OCI-LY3 (cell line): ENCODE measurements around the gene CEP112.

ENCODE experiments used
- H2AFZ ChIP-seq: fragments of 200-600, 300-600 bp; shearing (Covaris generic); 2 replicates; pipeline ENCODE4 v1.6.0; 2014; ENCODE audit warnings: antibody characterized with exemption, low read depth, low read length
- H3K27ac ChIP-seq: fragments of 200-600, 300-600 bp; sonication (generic); 2 replicates; pipeline ENCODE4 v1.5.1; 2014; ENCODE audit warnings: mild to moderate bottlenecking, low read length, moderate library complexity, mixed read lengths
- H3K27me3 ChIP-seq: fragments of 200-600, 300-600 bp; sonication (generic); 2 replicates; pipeline ENCODE4 v1.6.1; 2014; ENCODE audit warnings: low read depth, low read length, mixed read lengths
- H3K36me3 ChIP-seq: fragments of 200-600, 300-600 bp; sonication (generic); replicated peaks from 2 replicates; pipeline ENCODE3; 2014; ENCODE audit warnings: low read depth, low read length, mixed read lengths
- H3K4me1 ChIP-seq: fragments of 300-600, 200-600 bp; sonication (generic); 2 replicates; pipeline ENCODE4 v1.6.1; 2014; ENCODE audit warnings: low read length, mixed read lengths
- H3K4me2 ChIP-seq: fragments of 200-600, 300-600 bp; sonication (generic); 2 replicates; pipeline ENCODE4 v1.6.1; 2014; ENCODE audit warnings: low read length, mixed read lengths
- H3K4me3 ChIP-seq: fragments of 300-600, 200-600 bp; sonication (generic); 2 replicates; pipeline ENCODE4 v1.5.1; 2014; ENCODE audit warnings: antibody characterized with exemption, mild to moderate bottlenecking, low read length, moderate library complexity
- H3K79me2 ChIP-seq: fragments of 300-600, 200-600 bp; shearing (Covaris generic); 2 replicates; pipeline ENCODE4 v1.6.1; 2014; ENCODE audit warnings: mild to moderate bottlenecking, low read length, mixed read lengths
- H3K9ac ChIP-seq: fragments of 300-600, 200-600 bp; shearing (Covaris generic); 2 replicates; pipeline ENCODE4 v1.6.0; 2014; ENCODE audit warnings: mild to moderate bottlenecking, low read length, moderate library complexity
- H3K9me3 ChIP-seq: fragments of 200-600, 300-600 bp; shearing (Covaris generic); 2 replicates; pipeline ENCODE4 v1.6.1; 2014; ENCODE audit warnings: low read length, mixed read lengths; ENCODE audit not compliant: insufficient read depth
- H4K20me1 ChIP-seq: fragments of 200-600, 300-600 bp; sonication (generic); 2 replicates; pipeline ENCODE4 v1.6.1; 2016; ENCODE audit warnings: low read length, mixed read lengths; ENCODE audit not compliant: insufficient read depth
- EZH2phosphoT487 ChIP-seq: fragments of 200-600 bp; shearing (Covaris generic); IDR thresholded peaks from 2 replicates; pipeline ENCODE4 v1.6.1; 2018; ENCODE audit warnings: antibody characterized with exemption, mixed run types, low read depth
- TF ChIP-seq, protein P1 (sequence below): fragments of 200-600, 300-600 bp; sonication (generic); IDR thresholded peaks from 2 replicates; pipeline ENCODE4 v1.5.1; 2014; ENCODE audit warnings: antibody characterized with exemption, low read length, low read depth

CEP112 gene

GRCh38 chr17:66228887-66229782, 37.2 kb upstream of the CEP112 start, which contains the start of gene APOH:
Gene APOH (minus strand): TSS chr17:66229415. CDS start chr17:66229379, 36 bp downstream.
- Histone ChIP-seq H2AFZ (no peak within 1 kb of the TSS), H3K4me1 (no peaks in the 10 kb centered on the region), H3K27ac (no peak within 1 kb of the TSS), H3K4me2 (no peak within 1 kb of the TSS), H3K9ac (no peak within 1 kb of the TSS), H3K27me3 (peaks cover 17% of the 10 kb centered on the region), H3K36me3 (no peaks in the 10 kb centered on the region), H4K20me1 (no peaks in the 10 kb centered on the region), H3K79me2 (no peaks in the 10 kb centered on the region), H3K4me3 (no peak within 1 kb of the TSS), H3K9me3 (no peaks in the 10 kb centered on the region)
- no peak for TF ChIP-seq EZH2phosphoT487
- TF ChIP-seq, protein P1, sequence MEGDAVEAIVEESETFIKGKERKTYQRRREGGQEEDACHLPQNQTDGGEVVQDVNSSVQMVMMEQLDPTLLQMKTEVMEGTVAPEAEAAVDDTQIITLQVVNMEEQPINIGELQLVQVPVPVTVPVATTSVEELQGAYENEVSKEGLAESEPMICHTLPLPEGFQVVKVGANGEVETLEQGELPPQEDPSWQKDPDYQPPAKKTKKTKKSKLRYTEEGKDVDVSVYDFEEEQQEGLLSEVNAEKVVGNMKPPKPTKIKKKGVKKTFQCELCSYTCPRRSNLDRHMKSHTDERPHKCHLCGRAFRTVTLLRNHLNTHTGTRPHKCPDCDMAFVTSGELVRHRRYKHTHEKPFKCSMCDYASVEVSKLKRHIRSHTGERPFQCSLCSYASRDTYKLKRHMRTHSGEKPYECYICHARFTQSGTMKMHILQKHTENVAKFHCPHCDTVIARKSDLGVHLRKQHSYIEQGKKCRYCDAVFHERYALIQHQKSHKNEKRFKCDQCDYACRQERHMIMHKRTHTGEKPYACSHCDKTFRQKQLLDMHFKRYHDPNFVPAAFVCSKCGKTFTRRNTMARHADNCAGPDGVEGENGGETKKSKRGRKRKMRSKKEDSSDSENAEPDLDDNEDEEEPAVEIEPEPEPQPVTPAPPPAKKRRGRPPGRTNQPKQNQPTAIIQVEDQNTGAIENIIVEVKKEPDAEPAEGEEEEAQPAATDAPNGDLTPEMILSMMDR = no peak

DNA sequence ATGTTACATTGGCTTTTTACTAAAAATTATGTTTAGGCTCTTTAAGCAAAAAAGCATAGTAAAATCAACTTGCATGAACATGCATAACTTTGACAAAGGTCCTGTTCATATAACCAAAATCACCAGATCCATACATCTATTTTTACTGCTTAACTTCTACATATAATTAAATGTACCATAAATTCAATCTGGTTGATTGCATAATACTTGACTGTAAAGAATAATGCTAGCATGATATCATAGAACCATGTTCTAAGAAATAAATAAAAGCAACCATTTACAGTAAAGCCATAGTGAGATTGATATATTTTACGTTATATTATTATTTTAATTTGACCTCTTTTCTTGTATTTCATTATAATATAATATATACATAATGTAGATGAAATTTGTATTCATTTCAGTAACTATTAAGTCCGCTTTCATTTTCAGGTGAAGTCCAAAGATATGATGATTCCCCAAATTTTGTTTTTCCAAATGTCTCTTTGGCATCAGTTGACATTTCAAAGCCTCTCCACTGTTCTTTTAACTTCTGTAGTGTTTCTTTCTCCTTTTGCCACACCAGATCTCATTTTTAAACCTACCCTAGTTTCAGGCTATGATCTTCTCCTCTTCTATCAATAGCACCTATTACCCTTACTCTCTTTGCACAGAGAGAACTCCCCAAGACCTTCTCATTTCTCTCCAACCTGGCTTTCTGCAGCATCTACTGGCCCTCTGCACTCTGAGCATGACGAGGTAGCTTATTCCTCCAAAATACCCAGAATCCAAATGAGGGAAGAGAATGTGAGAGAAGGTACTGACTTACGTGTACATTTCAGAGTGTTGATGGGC, 35.5 kb upstream of the CEP112 start:
- Histone ChIP-seq H3K4me3 (no peak overlapping the region), H2AFZ (no peak overlapping the region)

GRCh38 chr17:66222798-66223350, 30.9 kb upstream of the CEP112 start:
- no peaks in the 10 kb centered on the region for H4K20me1 ChIP-seq
- H3K4me1 ChIP-seq = no peaks in the 10 kb centered on the region
- TF ChIP-seq, protein P1 = no peak
- no peak for TF ChIP-seq EZH2phosphoT487
- H3K9ac ChIP-seq = no peak overlapping the region
- no peaks in the 10 kb centered on the region for H3K36me3 ChIP-seq
- H2AFZ ChIP-seq = no peak overlapping the region
- H3K9me3 ChIP-seq = no peaks in the 10 kb centered on the region
- H3K4me2 ChIP-seq = no peak overlapping the region
- H3K27me3 ChIP-seq = peaks cover 27% of the 10 kb centered on the region
- no peak overlapping the region for H3K27ac ChIP-seq
- H3K79me2 ChIP-seq = no peaks in the 10 kb centered on the region
- H3K4me3 ChIP-seq = no peak overlapping the region

More for the DNA sequence above, 35.5 kb upstream of the CEP112 start:
- H3K79me2 ChIP-seq = no peaks in the 10 kb centered on the region
- TF ChIP-seq EZH2phosphoT487 = no peak
- TF ChIP-seq, protein P1 = no peak
- no peaks in the 10 kb centered on the region for H4K20me1 ChIP-seq
- H3K27me3 ChIP-seq = peaks cover 28% of the 10 kb centered on the region
- no peaks in the 10 kb centered on the region for H3K9me3 ChIP-seq
- H3K9ac ChIP-seq = no peak overlapping the region
- no peak overlapping the region for H3K4me2 ChIP-seq
- H3K36me3 ChIP-seq = no peaks in the 10 kb centered on the region
- no peak overlapping the region for H3K27ac ChIP-seq
- H3K4me1 ChIP-seq = no peaks in the 10 kb centered on the region
